Measurements from ENCODE around the gene TYW3. TPM values are rescaled to one million over a fixed set of nuclear protein-coding genes. Genes with fewer than 3 reads are reported as not detected.

The TYW3 gene
- total RNA-seq, 1 experiment from 2014 or later: 16.2 TPM

GRCh38 chr1:74785944-74786343 lies 53.0 kb downstream of the TYW3 start:
- Mint-ChIP-seq H3K4me3 (ENCODE audit: unreplicated experiment) (no peak overlapping the region), H3K36me3 (ENCODE audit: insufficient read depth, unreplicated experiment) (no peaks in the 10 kb centered on the region), H3K27me3 (ENCODE audit: insufficient read depth, unreplicated experiment) (no peaks in the 10 kb centered on the region), H3K27ac (ENCODE audit: unreplicated experiment) (no peak overlapping the region), H3K4me1 (ENCODE audit: low read depth, unreplicated experiment) (no peaks in the 10 kb centered on the region), H3K9me3 (ENCODE audit: unreplicated experiment) (no peaks in the 10 kb centered on the region)
- DNase-seq: no peak
- TF ChIP-seq, protein P1, sequence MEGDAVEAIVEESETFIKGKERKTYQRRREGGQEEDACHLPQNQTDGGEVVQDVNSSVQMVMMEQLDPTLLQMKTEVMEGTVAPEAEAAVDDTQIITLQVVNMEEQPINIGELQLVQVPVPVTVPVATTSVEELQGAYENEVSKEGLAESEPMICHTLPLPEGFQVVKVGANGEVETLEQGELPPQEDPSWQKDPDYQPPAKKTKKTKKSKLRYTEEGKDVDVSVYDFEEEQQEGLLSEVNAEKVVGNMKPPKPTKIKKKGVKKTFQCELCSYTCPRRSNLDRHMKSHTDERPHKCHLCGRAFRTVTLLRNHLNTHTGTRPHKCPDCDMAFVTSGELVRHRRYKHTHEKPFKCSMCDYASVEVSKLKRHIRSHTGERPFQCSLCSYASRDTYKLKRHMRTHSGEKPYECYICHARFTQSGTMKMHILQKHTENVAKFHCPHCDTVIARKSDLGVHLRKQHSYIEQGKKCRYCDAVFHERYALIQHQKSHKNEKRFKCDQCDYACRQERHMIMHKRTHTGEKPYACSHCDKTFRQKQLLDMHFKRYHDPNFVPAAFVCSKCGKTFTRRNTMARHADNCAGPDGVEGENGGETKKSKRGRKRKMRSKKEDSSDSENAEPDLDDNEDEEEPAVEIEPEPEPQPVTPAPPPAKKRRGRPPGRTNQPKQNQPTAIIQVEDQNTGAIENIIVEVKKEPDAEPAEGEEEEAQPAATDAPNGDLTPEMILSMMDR (IDR thresholded peaks at IDR 0.05; ENCODE audit: insufficient read depth in 1 of 2, low read depth in 1 of 2, low read length in 1 of 2, severe bottlenecking in 1 of 2, unreplicated experiment in 1 of 2): no peak
- ChIA-PET POLR2A (no interaction called here), CTCF (no interaction called here)
- no TSS peak for BruUV-seq (replicated peaks)
- Histone ChIP-seq H3K4me3 (ENCODE audit: low read depth, low read length) (no peak overlapping the region), H3K36me3 (ENCODE audit: control insufficient read depth, insufficient read depth, low read length) (no peaks in the 10 kb centered on the region), H3K4me1 (no peaks in the 10 kb centered on the region), H3K27me3 (replicated peaks; ENCODE audit: control insufficient read depth, insufficient read depth, low read length) (no peaks in the 10 kb centered on the region), H3K9me3 (no peaks in the 10 kb centered on the region)
- intact Hi-C loops (cut with micrococcal nuclease; ENCODE audit: unreplicated experiment): no loop called here

DNA sequence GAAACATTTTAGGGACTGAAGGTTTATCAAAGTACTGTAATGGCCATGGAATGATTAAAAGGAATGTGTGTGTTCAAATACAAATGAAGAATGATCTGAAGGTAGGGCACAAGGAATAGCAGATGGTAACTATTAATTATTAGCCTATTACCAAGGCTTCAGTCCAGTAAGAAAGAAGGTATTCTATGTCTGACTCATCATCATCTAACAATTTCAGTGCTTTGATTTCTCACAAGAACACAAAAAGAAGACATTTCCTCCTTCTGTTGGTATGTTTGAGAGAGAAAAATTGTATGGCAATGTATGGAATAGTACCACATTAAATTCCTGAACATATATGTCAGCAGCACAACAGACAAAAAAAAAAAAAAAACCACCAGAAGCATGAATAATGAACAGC lies 57.5 kb downstream of the TYW3 start:
- no peak for DNase-seq
- Histone ChIP-seq H3K4me3 (ENCODE audit: low read depth, low read length) (no peak overlapping the region), H3K27me3 (replicated peaks; ENCODE audit: control insufficient read depth, insufficient read depth, low read length) (no peaks in the 10 kb centered on the region), H3K9me3 (no peaks in the 10 kb centered on the region), H3K4me1 (no peaks in the 10 kb centered on the region), H3K36me3 (ENCODE audit: control insufficient read depth, insufficient read depth, low read length) (no peaks in the 10 kb centered on the region)
- Mint-ChIP-seq H3K9me3 (ENCODE audit: unreplicated experiment) (no peaks in the 10 kb centered on the region), H3K27me3 (ENCODE audit: insufficient read depth, unreplicated experiment) (peaks cover 3% of the 10 kb centered on the region), H3K36me3 (ENCODE audit: insufficient read depth, unreplicated experiment) (no peaks in the 10 kb centered on the region), H3K4me1 (ENCODE audit: low read depth, unreplicated experiment) (no peaks in the 10 kb centered on the region), H3K4me3 (ENCODE audit: unreplicated experiment) (no peak overlapping the region), H3K27ac (ENCODE audit: unreplicated experiment) (no peak overlapping the region)
- BruUV-seq (replicated peaks): no TSS peak
- intact Hi-C loops (cut with micrococcal nuclease; ENCODE audit: unreplicated experiment): no loop called here
- ChIA-PET POLR2A (no interaction called here), CTCF (no interaction called here)
- TF ChIP-seq, protein P1 (IDR thresholded peaks at IDR 0.05; ENCODE audit: insufficient read depth in 1 of 2, low read depth in 1 of 2, low read length in 1 of 2, severe bottlenecking in 1 of 2, unreplicated experiment in 1 of 2): no peak

GRCh38 chr1:74791491-74791890 lies 58.5 kb downstream of the TYW3 start:
- Mint-ChIP-seq H3K4me3 (ENCODE audit: unreplicated experiment) (no peak overlapping the region), H3K27ac (ENCODE audit: unreplicated experiment) (no peak overlapping the region), H3K36me3 (ENCODE audit: insufficient read depth, unreplicated experiment) (no peaks in the 10 kb centered on the region), H3K27me3 (ENCODE audit: insufficient read depth, unreplicated experiment) (peaks cover 3% of the 10 kb centered on the region), H3K4me1 (ENCODE audit: low read depth, unreplicated experiment) (no peaks in the 10 kb centered on the region), H3K9me3 (ENCODE audit: unreplicated experiment) (no peaks in the 10 kb centered on the region)
- intact Hi-C loops (cut with micrococcal nuclease; ENCODE audit: unreplicated experiment): no loop called here
- BruUV-seq (replicated peaks): no TSS peak
- Histone ChIP-seq H3K4me1 (no peaks in the 10 kb centered on the region), H3K36me3 (ENCODE audit: control insufficient read depth, insufficient read depth, low read length) (no peaks in the 10 kb centered on the region), H3K27me3 (replicated peaks; ENCODE audit: control insufficient read depth, insufficient read depth, low read length) (no peaks in the 10 kb centered on the region), H3K9me3 (no peaks in the 10 kb centered on the region), H3K4me3 (ENCODE audit: low read depth, low read length) (no peak overlapping the region)
- DNase-seq: no peak
- TF ChIP-seq, protein P1 (IDR thresholded peaks at IDR 0.05; ENCODE audit: insufficient read depth in 1 of 2, low read depth in 1 of 2, low read length in 1 of 2, severe bottlenecking in 1 of 2, unreplicated experiment in 1 of 2): no peak
- CTCF ChIA-PET: no interaction called here
- POLR2A ChIA-PET: no interaction called here
